ENCODE results near the gene LYPD8.

Gene LYPD8

GRCh38 chr1:248756151-248756550 lies 592 bp upstream of the LYPD8 start:
- Histone ChIP-seq H3K79me2 (ENCODE audit: control insufficient read depth, low read length) (no peaks in the 10 kb centered on the region), H4K20me1 (ENCODE audit: control insufficient read depth, insufficient read depth, low read depth, low read length) (no peaks in the 10 kb centered on the region), H3K36me3 (ENCODE audit: control insufficient read depth, low read length) (no peaks in the 10 kb centered on the region), H3K4me3 (ENCODE audit: low read length) (no peak overlapping the region), H3K4me1 (ENCODE audit: control insufficient read depth, low read length) (no peaks in the 10 kb centered on the region), H3K27ac (ENCODE audit: low read depth, low read length) (no peak overlapping the region), H3K27me3 (ENCODE audit: control insufficient read depth, low read length) (no peaks in the 10 kb centered on the region), H3K4me2 (ENCODE audit: low read length) (no peak overlapping the region), H3K9me2 (replicated peaks; ENCODE audit: control insufficient read depth, low read length) (no peaks in the 10 kb centered on the region), H3F3A (ENCODE audit: control insufficient read depth, insufficient read depth) (peaks cover 10% of the 10 kb centered on the region; the same call in 1 of the 2 replicates), H3K9me3 (ENCODE audit: control insufficient read depth, insufficient read depth, low read length) (peaks cover 14% of the 10 kb centered on the region; the same call in 1 of the 2 replicates)
- TF ChIP-seq EZH2phosphoT487 (IDR thresholded peaks at IDR 0.05; ENCODE audit: borderline replicate concordance, low read length): no peak
- TF ChIP-seq CTCF (IDR thresholded peaks at IDR 0.05; ENCODE audit: low read depth, low read length, poor library complexity, severe bottlenecking): no peak

- Histone ChIP-seq H3K4me3 (ENCODE audit: low read length) (no peak overlapping the region), H3K4me2 (ENCODE audit: low read length) (no peak overlapping the region), H3K27me3 (ENCODE audit: control insufficient read depth, low read length) (no peaks in the 10 kb centered on the region), H3K9me3 (ENCODE audit: control insufficient read depth, insufficient read depth, low read length) (peaks cover 14% of the 10 kb centered on the region; the same call in 1 of the 2 replicates), H3F3A (ENCODE audit: control insufficient read depth, insufficient read depth) (peaks cover 10% of the 10 kb centered on the region; the same call in 1 of the 2 replicates), H3K27ac (ENCODE audit: low read depth, low read length) (no peak overlapping the region), H3K36me3 (ENCODE audit: control insufficient read depth, low read length) (no peaks in the 10 kb centered on the region), H4K20me1 (ENCODE audit: control insufficient read depth, insufficient read depth, low read depth, low read length) (no peaks in the 10 kb centered on the region), H3K9me2 (replicated peaks; ENCODE audit: control insufficient read depth, low read length) (no peaks in the 10 kb centered on the region), H3K79me2 (ENCODE audit: control insufficient read depth, low read length) (no peaks in the 10 kb centered on the region), H3K4me1 (ENCODE audit: control insufficient read depth, low read length) (no peaks in the 10 kb centered on the region)
- TF ChIP-seq EZH2phosphoT487 (IDR thresholded peaks at IDR 0.05; ENCODE audit: borderline replicate concordance, low read length) (no peak), CTCF (IDR thresholded peaks at IDR 0.05; ENCODE audit: low read depth, low read length, poor library complexity, severe bottlenecking) (no peak)
Measured at GRCh38 chr1:248753708-248754280, 1.8 kb downstream of the LYPD8 start.

DNA sequence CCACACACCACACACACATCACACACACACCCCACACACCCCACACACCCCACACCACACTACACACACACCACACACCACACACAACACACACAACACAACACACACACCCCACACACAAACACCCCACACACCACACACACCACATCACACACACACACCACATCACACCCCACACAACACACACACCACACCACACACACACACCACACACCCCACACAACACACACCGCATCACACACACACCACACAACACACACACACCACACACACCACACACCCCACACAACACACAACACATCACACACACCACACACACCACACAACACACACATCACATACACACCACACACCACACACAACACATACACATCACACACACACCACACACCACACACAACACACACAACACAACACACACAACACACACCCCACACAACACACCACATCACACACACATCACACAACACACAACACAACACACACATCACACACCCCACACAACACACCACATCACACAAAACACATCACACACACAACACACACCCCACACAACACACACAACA lies 2.4 kb downstream of the LYPD8 start:
- Histone ChIP-seq H3K9me3 (ENCODE audit: control insufficient read depth, insufficient read depth, low read length) (peaks cover 14% of the 10 kb centered on the region; the same call in 1 of the 2 replicates), H3K36me3 (ENCODE audit: control insufficient read depth, low read length) (no peaks in the 10 kb centered on the region), H3F3A (ENCODE audit: control insufficient read depth, insufficient read depth) (peaks cover 10% of the 10 kb centered on the region; the same call in 1 of the 2 replicates), H3K4me1 (ENCODE audit: control insufficient read depth, low read length) (no peaks in the 10 kb centered on the region), H3K4me2 (ENCODE audit: low read length) (no peak overlapping the region), H3K27me3 (ENCODE audit: control insufficient read depth, low read length) (no peaks in the 10 kb centered on the region), H3K27ac (ENCODE audit: low read depth, low read length) (no peak overlapping the region), H3K9me2 (replicated peaks; ENCODE audit: control insufficient read depth, low read length) (no peaks in the 10 kb centered on the region), H3K79me2 (ENCODE audit: control insufficient read depth, low read length) (no peaks in the 10 kb centered on the region), H4K20me1 (ENCODE audit: control insufficient read depth, insufficient read depth, low read depth, low read length) (no peaks in the 10 kb centered on the region), H3K4me3 (ENCODE audit: low read length) (no peak overlapping the region)
- no peak for TF ChIP-seq EZH2phosphoT487 (IDR thresholded peaks at IDR 0.05; ENCODE audit: borderline replicate concordance, low read length)
- TF ChIP-seq CTCF (IDR thresholded peaks at IDR 0.05; ENCODE audit: low read depth, low read length, poor library complexity, severe bottlenecking): no peak

Data from DOHH2 (cell line).